Parathyroid adenoma (tissue), 2 donors: Measurements from ENCODE around the gene ZMYND8.

Experiments
- H2AFZ ChIP-seq: fragments of 300-600 bp; sonication (generic); one replicate; pipeline ENCODE4 v1.7.0; 2017; ENCODE audit warnings: antibody characterized with exemption, mild to moderate bottlenecking
- H3K27ac ChIP-seq: fragments of 300-600 bp; sonication (generic); one replicate; pipeline ENCODE4 v1.7.0; 2017
- H3K27me3 ChIP-seq: fragments of 300-600 bp; sonication (generic); one replicate; pipeline ENCODE4 v1.7.0; 2017; ENCODE audit warnings: low read length; ENCODE audit not compliant: control insufficient read depth, insufficient read depth
- H3K36me3 ChIP-seq: fragments of 300-600 bp; sonication (generic); one replicate; pipeline ENCODE4 v1.7.0; 2017; ENCODE audit warnings: low read length; ENCODE audit not compliant: control insufficient read depth, insufficient read depth
- H3K4me1 ChIP-seq: fragments of 300-600 bp; sonication (generic); one replicate; pipeline ENCODE4 v1.7.0; 2017; ENCODE audit warnings: control low read depth
- H3K4me2 ChIP-seq: fragments of 300-600 bp; sonication (generic); one replicate; pipeline ENCODE4 v1.7.0; 2017; ENCODE audit warnings: low read length
- H3K4me3 ChIP-seq: fragments of 300-600 bp; sonication (generic); one replicate; pipeline ENCODE4 v1.7.0; 2017; ENCODE audit warnings: low read depth, low read length
- H3K79me2 ChIP-seq: fragments of 300-600 bp; sonication (generic); one replicate; pipeline ENCODE4 v1.7.0; 2017; ENCODE audit warnings: control low read depth
- H3K9ac ChIP-seq: fragments of 300-600 bp; sonication (generic); one replicate; pipeline ENCODE4 v1.7.0; 2017; ENCODE audit warnings: mild to moderate bottlenecking
- H3K9me3 ChIP-seq: fragments of 300-600 bp; sonication (generic); one replicate; pipeline ENCODE4 v1.7.0; 2017; ENCODE audit warnings: low read length; ENCODE audit not compliant: control insufficient read depth
- CTCF ChIP-seq: fragments of 300-600 bp; sonication (generic); IDR thresholded peaks from one replicate; pipeline ENCODE4 v1.7.0; 2017; ENCODE audit warnings: antibody characterized with exemption, mild to moderate bottlenecking
- donor health status: primary hyperparathyroidism.

ZMYND8 gene

GRCh38 chr20:47352332-47353238 lies 3.9 kb downstream of the ZMYND8 start:
- Histone ChIP-seq H2AFZ (peak overlapping the region; percentile 20), H3K27ac (peak overlapping the region; percentile 99), H3K36me3 (no peaks in the 10 kb centered on the region), H3K79me2 (peaks cover 34% of the 10 kb centered on the region), H3K27me3 (no peaks in the 10 kb centered on the region), H3K9me3 (no peaks in the 10 kb centered on the region), H3K4me2 (peak overlapping the region; percentile 53), H3K4me3 (peak overlapping the region; percentile 20), H3K4me1 (peaks cover 80% of the 10 kb centered on the region), H3K9ac (no peak overlapping the region)
- TF ChIP-seq CTCF = no peak

GRCh38 chr20:47351643-47352331 lies 4.7 kb downstream of the ZMYND8 start:
- Histone ChIP-seq H3K36me3 (no peaks in the 10 kb centered on the region), H3K27ac (peak overlapping the region; percentile 99), H3K27me3 (no peaks in the 10 kb centered on the region), H2AFZ (peak overlapping the region; percentile 20), H3K9ac (no peak overlapping the region), H3K4me1 (peaks cover 80% of the 10 kb centered on the region), H3K79me2 (peaks cover 35% of the 10 kb centered on the region), H3K4me3 (no peak overlapping the region), H3K4me2 (peak overlapping the region; percentile 53), H3K9me3 (no peaks in the 10 kb centered on the region)
- no peak for TF ChIP-seq CTCF

DNA sequence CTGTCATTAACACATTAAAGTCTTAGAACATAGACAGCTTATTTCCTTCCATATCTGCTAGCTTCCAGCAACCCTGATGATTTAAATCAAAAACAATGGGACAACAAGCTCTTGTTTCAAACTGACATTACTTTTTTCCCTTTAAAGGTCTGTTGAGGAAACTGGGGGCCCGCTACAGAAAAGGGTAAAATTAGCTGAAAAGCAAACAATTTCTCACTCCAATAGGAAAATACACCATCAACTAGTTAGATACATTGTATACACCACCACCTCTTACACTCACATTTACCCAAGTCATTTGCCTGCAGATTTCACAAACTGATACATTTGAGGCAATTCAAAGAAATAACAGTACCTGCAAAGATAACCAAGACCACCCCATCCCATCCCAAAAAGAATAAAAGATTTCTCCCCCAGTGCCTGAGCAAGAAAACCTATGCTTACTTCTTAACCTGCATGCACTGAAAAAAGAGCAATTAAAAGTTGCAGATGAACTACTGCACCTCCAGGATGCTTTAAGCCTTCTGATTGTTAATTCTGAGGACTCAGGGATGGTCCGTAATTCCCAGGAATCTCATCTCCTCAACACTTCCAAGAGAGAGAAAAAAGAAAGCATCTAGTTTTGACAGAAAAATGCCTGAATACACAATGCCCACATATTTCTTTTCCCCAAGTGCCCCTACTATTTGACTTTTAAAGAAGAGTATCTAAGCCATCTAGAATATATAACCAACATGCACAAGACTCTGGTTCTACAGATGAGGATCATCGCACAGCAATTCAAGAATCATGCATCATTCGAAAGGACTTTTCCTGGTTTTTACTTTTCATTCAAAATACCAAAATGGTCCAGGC lies 5.6 kb downstream of the ZMYND8 start:
- H3K9ac ChIP-seq = no peak overlapping the region
- H3K4me3 ChIP-seq = no peak overlapping the region
- no peaks in the 10 kb centered on the region for H3K36me3 ChIP-seq
- peaks cover 77% of the 10 kb centered on the region for H3K4me1 ChIP-seq
- no peak overlapping the region for H3K4me2 ChIP-seq
- H2AFZ ChIP-seq = peak overlapping the region; percentile 20
- peak overlapping the region; percentile 99 for H3K27ac ChIP-seq
- H3K27me3 ChIP-seq = no peaks in the 10 kb centered on the region
- no peaks in the 10 kb centered on the region for H3K9me3 ChIP-seq
- TF ChIP-seq CTCF = no peak
- H3K79me2 ChIP-seq = peaks cover 44% of the 10 kb centered on the region

GRCh38 chr20:47350181-47350550 lies 6.3 kb downstream of the ZMYND8 start:
- Histone ChIP-seq H3K4me1 (peaks cover 77% of the 10 kb centered on the region), H3K27ac (peak overlapping the region; percentile 99), H3K4me3 (no peak overlapping the region), H2AFZ (no peak overlapping the region), H3K9ac (no peak overlapping the region), H3K79me2 (peaks cover 48% of the 10 kb centered on the region), H3K9me3 (no peaks in the 10 kb centered on the region), H3K4me2 (peak overlapping the region; percentile 11), H3K27me3 (no peaks in the 10 kb centered on the region), H3K36me3 (no peaks in the 10 kb centered on the region)
- no peak for TF ChIP-seq CTCF
